ENCODE measurements around the gene SEPHS2.
"Not testable (repeated sequence)": the region's sequence is repeated elsewhere in the genome, so short reads cannot be mapped to it uniquely, and the experiment has no call there.

SEPHS2 gene

GRCh38 chr16:30470170-30470512 is 24.5 kb upstream of the SEPHS2 start:
- DNase-seq (ENCODE audit: low spot score) = no peak

GRCh38 chr16:30464078-30464477 is 18.4 kb upstream of the SEPHS2 start:
- DNase-seq (ENCODE audit: low spot score) = no peak

GRCh38 chr16:30461426-30461825 is 15.8 kb upstream of the SEPHS2 start:
- DNase-seq (ENCODE audit: low spot score) = not testable (repeated sequence)

- no peak for DNase-seq (ENCODE audit: low spot score)
Observed at GRCh38 chr16:30459456-30459855, 13.8 kb upstream of the SEPHS2 start.

- DNase-seq (ENCODE audit: low spot score) = peak; percentile 35
Observed at GRCh38 chr16:30458561-30459394, 13.1 kb upstream of the SEPHS2 start.

GRCh38 chr16:30457743-30458560 is 12.3 kb upstream of the SEPHS2 start:
- no peak for DNase-seq (ENCODE audit: low spot score)

GRCh38 chr16:30457256-30457655 is 11.6 kb upstream of the SEPHS2 start:
- DNase-seq (ENCODE audit: low spot score) = no peak

- no peak for DNase-seq (ENCODE audit: low spot score)
Observed at GRCh38 chr16:30456302-30456701, 10.6 kb upstream of the SEPHS2 start.

- DNase-seq (ENCODE audit: low spot score) = not testable (repeated sequence)
Observed at GRCh38 chr16:30452709-30453580, 7.3 kb upstream of the SEPHS2 start.

- no peak for DNase-seq (ENCODE audit: low spot score)
Observed at GRCh38 chr16:30449116-30449435, 3.4 kb upstream of the SEPHS2 start.

GRCh38 chr16:30447512-30448226 is 2.0 kb upstream of the SEPHS2 start:
- DNase-seq (ENCODE audit: low spot score) = no peak

- no peak for DNase-seq (ENCODE audit: low spot score)
Observed at GRCh38 chr16:30446203-30446595, 525 bp upstream of the SEPHS2 start.

GRCh38 chr16:30445149-30445407 is 596 bp downstream of the SEPHS2 start:
- DNase-seq (ENCODE audit: low spot score) = no peak

- DNase-seq (ENCODE audit: low spot score) = no peak
Observed at GRCh38 chr16:30444231-30445148, 1.2 kb downstream of the SEPHS2 start.

GRCh38 chr16:30443631-30444030 is 2.0 kb downstream of the SEPHS2 start:
- no peak for DNase-seq (ENCODE audit: low spot score)

GRCh38 chr16:30439720-30440348 is 5.8 kb downstream of the SEPHS2 start:
- DNase-seq (ENCODE audit: low spot score) = no peak

- no peak for DNase-seq (ENCODE audit: low spot score)
Observed at GRCh38 chr16:30438835-30439234, 6.8 kb downstream of the SEPHS2 start.

GRCh38 chr16:30437511-30438046 is 8.1 kb downstream of the SEPHS2 start:
- no peak for DNase-seq (ENCODE audit: low spot score)

- DNase-seq (ENCODE audit: low spot score) = no peak
Observed at GRCh38 chr16:30434852-30435251, 10.8 kb downstream of the SEPHS2 start.

GRCh38 chr16:30430428-30430970 is 15.2 kb downstream of the SEPHS2 start:
- DNase-seq (ENCODE audit: low spot score) = no peak
